HEK293 (cell line): ENCODE measurements around the gene ADH4.

Experiments
- CTCF ChIA-PET: fragments of 350-600 bp; formaldehyde crosslinking; extraction: SDS; loops from one replicate; lab custom pipeline; 2021; ENCODE audit warnings: antibody characterized with exemption; lab: Yijun Ruan, JAX
- POLR2A ChIA-PET: fragments of 300-600 bp; formaldehyde crosslinking; extraction: SDS; loops from one replicate; lab custom pipeline; 2020; ENCODE audit warnings: antibody characterized with exemption, inconsistent platforms; lab: Yijun Ruan, JAX
- H3K27ac ChIP-seq: fragments of 200-500 bp; sonication (Bioruptor generic); 2 replicates; pipeline ENCODE4 v1.5.1; 2014; ENCODE audit warnings: low read depth, low read length, control low read depth, inconsistent platforms; ENCODE audit errors: extremely low read depth
- H3K36me3 ChIP-seq, 2 experiments: fragments of 200-500 bp in 1 of 2; sonication (Bioruptor generic) in 1 of 2; 1 replicate in 1 of 2; 2 replicates in 1 of 2; pipeline ENCODE4 v1.5.1; 2014 to 2017; ENCODE audit warnings: inconsistent platforms in 2 of 2, low read length in 2 of 2; ENCODE audit not compliant: control insufficient read depth in 2 of 2, insufficient read depth in 1 of 2
- H3K4me1 ChIP-seq: fragments of 200-500 bp; sonication (Bioruptor generic); 2 replicates; pipeline ENCODE4 v1.5.1; 2014; ENCODE audit warnings: mild to moderate bottlenecking, low read length, inconsistent platforms; ENCODE audit not compliant: control insufficient read depth, insufficient read depth
- H3K4me3 ChIP-seq: 2 replicates; pipeline ENCODE4 v1.5.1; 2011; ENCODE audit warnings: low read depth, mild to moderate bottlenecking, control low read depth, low read length, moderate library complexity
- H3K9me3 ChIP-seq: fragments of 200-500 bp; sonication (Bioruptor generic); 2 replicates; pipeline ENCODE4 v1.5.1; 2014; ENCODE audit warnings: low read depth, low read length, inconsistent platforms; ENCODE audit not compliant: control insufficient read depth, insufficient read depth
- AEBP2 ChIP-seq: fragments of 450-650 bp; formaldehyde crosslinking; IDR thresholded peaks from 2 replicates; pipeline ENCODE4 v1.5.1; 2016; ENCODE audit warnings: missing biosample characterization, missing genetic modification characterization, borderline replicate concordance
- BCL11B ChIP-seq: fragments of 450-650 bp; formaldehyde crosslinking; IDR thresholded peaks from 2 replicates; pipeline ENCODE4 v1.5.1; 2016; ENCODE audit warnings: low read depth, missing biosample characterization, missing genetic modification characterization
- GLI4 ChIP-seq: fragments of 450-650 bp; formaldehyde crosslinking; IDR thresholded peaks from 2 replicates; pipeline ENCODE4 v1.5.1; 2016; ENCODE audit warnings: missing biosample characterization, missing genetic modification characterization
- HOXC10 ChIP-seq: sonication (generic); formaldehyde crosslinking; IDR thresholded peaks from 2 replicates; pipeline ENCODE4 v1.8.1; 2023; ENCODE audit warnings: mild to moderate bottlenecking, missing genetic modification reagents
- MEIS1 ChIP-seq: sonication (generic); formaldehyde crosslinking; IDR thresholded peaks from 2 replicates; pipeline ENCODE4 v1.8.1; 2022; ENCODE audit warnings: missing genetic modification reagents, mild to moderate bottlenecking, borderline replicate concordance
- SALL2 ChIP-seq: fragments of 450-650 bp; formaldehyde crosslinking; IDR thresholded peaks from 2 replicates; pipeline ENCODE4 v1.5.0; 2017; ENCODE audit warnings: missing biosample characterization, mild to moderate bottlenecking, missing genetic modification characterization, borderline replicate concordance
- WT1 ChIP-seq: fragments of 450-650 bp; formaldehyde crosslinking; IDR thresholded peaks from 2 replicates; pipeline ENCODE4 v1.5.1; 2016; ENCODE audit warnings: missing biosample characterization, missing genetic modification characterization
- ZBTB20 ChIP-seq: fragments of 450-650 bp; formaldehyde crosslinking; IDR thresholded peaks from 2 replicates; pipeline ENCODE4 v1.5.1; 2016; ENCODE audit warnings: missing biosample characterization, missing genetic modification characterization
- ZBTB49 ChIP-seq: fragments of 450-650 bp; formaldehyde crosslinking; IDR thresholded peaks from 2 replicates; pipeline ENCODE4 v1.5.1; 2016; ENCODE audit warnings: missing biosample characterization, missing genetic modification characterization, low read depth
- ZFP69B ChIP-seq: fragments of 450-650 bp; formaldehyde crosslinking; IDR thresholded peaks from 2 replicates; pipeline ENCODE4 v1.5.1; 2016; ENCODE audit warnings: missing biosample characterization, missing genetic modification characterization
- ZNF121 ChIP-seq: fragments of 450-650 bp; formaldehyde crosslinking; IDR thresholded peaks from 2 replicates; pipeline ENCODE4 v1.5.1; 2016; ENCODE audit warnings: missing biosample characterization, missing genetic modification characterization
- ZNF133 ChIP-seq: fragments of 450-650 bp; formaldehyde crosslinking; IDR thresholded peaks from 2 replicates; pipeline ENCODE4 v1.5.1; 2016; ENCODE audit warnings: missing biosample characterization, missing genetic modification characterization
- ZNF140 ChIP-seq: fragments of 450-650 bp; formaldehyde crosslinking; IDR thresholded peaks from 2 replicates; pipeline ENCODE4 v1.5.1; 2016; ENCODE audit warnings: missing biosample characterization, missing genetic modification characterization
- ZNF202 ChIP-seq: fragments of 450-650 bp; formaldehyde crosslinking; IDR thresholded peaks from 2 replicates; pipeline ENCODE4 v1.5.1; 2016; ENCODE audit warnings: missing biosample characterization, missing genetic modification characterization, borderline replicate concordance
- ZNF274 ChIP-seq, 2 experiments: fragments of 200-500 bp in 1 of 2; fragments of 450-650 bp in 1 of 2; sonication (Bioruptor generic) in 1 of 2; formaldehyde crosslinking in 1 of 2; IDR thresholded peaks; 2 replicates each; pipeline versions ENCODE4 v1.5.1 to v1.6.1; 2014 to 2016; ENCODE audit warnings: borderline replicate concordance in 1 of 2, inconsistent platforms in 1 of 2, low read length in 1 of 2, missing biosample characterization in 1 of 2, missing genetic modification characterization in 1 of 2
- ZNF362 ChIP-seq: fragments of 450-650 bp; formaldehyde crosslinking; IDR thresholded peaks from 2 replicates; pipeline ENCODE4 v1.5.1; 2016; ENCODE audit warnings: missing biosample characterization, missing genetic modification characterization
- ZNF391 ChIP-seq: fragments of 450-650 bp; formaldehyde crosslinking; IDR thresholded peaks from 2 replicates; pipeline ENCODE4 v1.5.1; 2016; ENCODE audit warnings: low read depth, missing biosample characterization, missing genetic modification characterization, borderline replicate concordance
- ZNF404 ChIP-seq: fragments of 450-650 bp; formaldehyde crosslinking; IDR thresholded peaks from 2 replicates; pipeline ENCODE4 v1.5.1; 2017; ENCODE audit warnings: missing biosample characterization, missing genetic modification characterization
- ZNF449 ChIP-seq: fragments of 450-650 bp; formaldehyde crosslinking; IDR thresholded peaks from 2 replicates; pipeline ENCODE4 v1.5.1; 2017; ENCODE audit warnings: missing biosample characterization, mild to moderate bottlenecking, missing genetic modification characterization, moderate library complexity
- ZNF544 ChIP-seq: fragments of 450-650 bp; formaldehyde crosslinking; IDR thresholded peaks from 2 replicates; pipeline ENCODE4 v1.5.0; 2017; ENCODE audit warnings: missing biosample characterization, missing genetic modification characterization
- ZNF639 ChIP-seq: fragments of 450-650 bp; formaldehyde crosslinking; IDR thresholded peaks from 2 replicates; pipeline ENCODE4 v1.5.1; 2016; ENCODE audit warnings: missing biosample characterization, missing genetic modification characterization
- ZNF670 ChIP-seq: fragments of 450-650 bp; formaldehyde crosslinking; IDR thresholded peaks from 2 replicates; pipeline ENCODE4 v1.5.1; 2016; ENCODE audit warnings: missing biosample characterization, missing genetic modification characterization, low read depth
- ZNF768 ChIP-seq: fragments of 450-650 bp; formaldehyde crosslinking; IDR thresholded peaks from 2 replicates; pipeline ENCODE4 v1.5.1; 2018; ENCODE audit warnings: missing biosample characterization, mild to moderate bottlenecking, missing genetic modification characterization

Gene ADH4

GRCh38 chr4:99186029-99186428 lies 41.9 kb upstream of the ADH4 start (continued):
- TF ChIP-seq ZNF639 (tag by site-specific recombination): no peak
- no peak for TF ChIP-seq ZNF274 (IDR thresholded peaks at IDR 0.05; ENCODE audit: low read length)
- no peak for TF ChIP-seq ZNF274 (tag by site-specific recombination; IDR thresholded peaks at IDR 0.05; ENCODE audit: borderline replicate concordance)
- TF ChIP-seq ZFP69B (tag by site-specific recombination): no peak
- no peak for TF ChIP-seq MEIS1

- TF ChIP-seq SALL2 (tag by site-specific recombination) (no peak), ZNF544 (tag by site-specific recombination) (no peak), ZNF670 (tag by site-specific recombination) (no peak), WT1 (no peak), ZNF133 (no peak), AEBP2 (tag by site-specific recombination) (no peak), ZBTB49 (no peak), ZBTB20 (tag by site-specific recombination) (no peak), ZNF362 (no peak), ZNF404 (tag by site-specific recombination) (no peak), ZNF140 (tag by site-specific recombination) (no peak), HOXC10 (CRISPR knock-in tag) (no peak), ZNF449 (tag by site-specific recombination) (no peak), ZNF391 (tag by site-specific recombination) (no peak), ZNF202 (tag by site-specific recombination) (no peak), GLI4 (tag by site-specific recombination) (no peak), ZNF121 (tag by site-specific recombination) (no peak), ZNF768 (tag by site-specific recombination) (no peak), BCL11B (tag by site-specific recombination) (no peak)
- Histone ChIP-seq H3K4me1 (no peaks in the 10 kb centered on the region), H3K36me3 (no peaks in the 10 kb centered on the region), H3K9me3 (no peaks in the 10 kb centered on the region), H3K4me3 (no peak overlapping the region), H3K27ac (no peak overlapping the region)
- ChIA-PET POLR2A (no interaction called here), CTCF (interaction anchor here (0.5 kb wide), 1 partner anchor 35 kb away, joined by 3 read pairs; no protein-coding TSS in a partner anchor)
Observed at GRCh38 chr4:99185581-99185980, 41.5 kb upstream of the ADH4 start.
